ENCODE data around the gene PBX2.

DNA sequence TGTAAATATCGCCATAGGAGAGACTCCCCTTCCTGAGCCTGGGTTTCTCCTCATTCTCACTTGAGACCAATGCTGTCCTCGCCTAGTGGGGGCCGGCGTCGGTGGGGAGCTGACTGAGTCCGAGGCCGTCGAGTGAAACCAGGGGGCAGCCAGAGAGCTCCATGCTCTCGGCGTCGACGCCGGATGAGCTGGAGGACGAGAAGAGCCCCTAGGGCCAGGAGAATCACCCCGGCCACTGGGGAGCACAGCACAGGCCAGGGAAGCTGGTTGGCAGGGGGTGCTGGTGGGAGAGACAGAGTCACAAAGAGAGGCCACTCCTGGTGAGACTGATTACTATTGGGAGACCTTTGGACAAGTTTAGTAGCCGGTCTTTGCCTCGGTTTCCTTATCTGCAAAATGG, 8.9 kb upstream of the PBX2 start:
- TF ChIP-seq, protein P1, sequence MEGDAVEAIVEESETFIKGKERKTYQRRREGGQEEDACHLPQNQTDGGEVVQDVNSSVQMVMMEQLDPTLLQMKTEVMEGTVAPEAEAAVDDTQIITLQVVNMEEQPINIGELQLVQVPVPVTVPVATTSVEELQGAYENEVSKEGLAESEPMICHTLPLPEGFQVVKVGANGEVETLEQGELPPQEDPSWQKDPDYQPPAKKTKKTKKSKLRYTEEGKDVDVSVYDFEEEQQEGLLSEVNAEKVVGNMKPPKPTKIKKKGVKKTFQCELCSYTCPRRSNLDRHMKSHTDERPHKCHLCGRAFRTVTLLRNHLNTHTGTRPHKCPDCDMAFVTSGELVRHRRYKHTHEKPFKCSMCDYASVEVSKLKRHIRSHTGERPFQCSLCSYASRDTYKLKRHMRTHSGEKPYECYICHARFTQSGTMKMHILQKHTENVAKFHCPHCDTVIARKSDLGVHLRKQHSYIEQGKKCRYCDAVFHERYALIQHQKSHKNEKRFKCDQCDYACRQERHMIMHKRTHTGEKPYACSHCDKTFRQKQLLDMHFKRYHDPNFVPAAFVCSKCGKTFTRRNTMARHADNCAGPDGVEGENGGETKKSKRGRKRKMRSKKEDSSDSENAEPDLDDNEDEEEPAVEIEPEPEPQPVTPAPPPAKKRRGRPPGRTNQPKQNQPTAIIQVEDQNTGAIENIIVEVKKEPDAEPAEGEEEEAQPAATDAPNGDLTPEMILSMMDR (IDR thresholded peaks at IDR 0.05 in 8 of 11, conservative IDR thresholded peaks at IDR 0.05 in 3 of 11), result no peak
- TF ChIP-seq POLR2A (IDR thresholded peaks at IDR 0.05), result no peak

All from spleen (tissue), 7 donors.